ENCODE measurements around the gene ANKRD42.

GRCh38 chr11:83282084-83282716 is 88.7 kb downstream of the ANKRD42 start:
- TF ChIP-seq NANOG (IDR thresholded peaks at IDR 0.05; ENCODE audit: borderline replicate concordance) (no peak), CTCF (conservative IDR thresholded peaks at IDR 0.05; ENCODE audit: low read depth in 2 of 2) (no peak), EZH2 (IDR thresholded peaks at IDR 0.05; ENCODE audit: low read depth, unreplicated experiment) (no peak), POLR2AphosphoS5 (IDR thresholded peaks at IDR 0.05; ENCODE audit: low read depth) (no peak), REST (IDR thresholded peaks at IDR 0.05; ENCODE audit: unreplicated experiment) (no peak), CREB1 (CRISPR knock-in tag; IDR thresholded peaks at IDR 0.05; ENCODE audit: low read depth) (no peak), ZNF331 (CRISPR knock-in tag; IDR thresholded peaks at IDR 0.05; ENCODE audit: low read depth) (no peak), STAT1 (IDR thresholded peaks at IDR 0.05; ENCODE audit: unreplicated experiment) (no peak), ZNF114 (CRISPR knock-in tag; IDR thresholded peaks at IDR 0.05) (no peak)

Measured in GM23338 (cell line).